Activated CD8-positive, alpha-beta T cell treated with anti-CD3 and anti-CD28 coated beads, Interleukin-2, amount 10 ng/mL, durations not matched to agents 7 days and 5 days (primary cell): ENCODE measurements around the gene GMPS. TPM values are rescaled to one million over a fixed set of nuclear protein-coding genes. Genes with fewer than 3 reads are reported as not detected.
"Not testable (repeated sequence)": the region's sequence is repeated elsewhere in the genome, so short reads cannot be mapped to it uniquely, and the experiment has no call there.

ENCODE experiments used
- ATAC-seq: fragments of 150-1000 bp; cut with Tn5 transposase; one replicate; pipeline ENCODE4 v1.10.0; 2021; ENCODE audit warnings: moderate library complexity
- CTCF ChIA-PET: fragments of 350-600 bp; sonication (Branson Sonifier 250); formaldehyde crosslinking; loops from one replicate; lab custom pipeline; 2021; ENCODE audit warnings: antibody characterized with exemption; lab: Charles Lee
- POLR2A ChIA-PET: fragments of 350-600 bp; sonication (Branson Sonifier 250); formaldehyde crosslinking; loops from one replicate; lab custom pipeline; 2021; ENCODE audit warnings: antibody characterized with exemption; lab: Charles Lee
- DNase-seq: peaks from one replicate; pipeline ENCODE4 v3.0.0-alpha.2; 2020
- H3K27ac Mint-ChIP-seq: one replicate; pipeline ENCODE4 v1.8.0; 2021; ENCODE audit warnings: mild to moderate bottlenecking, mixed read lengths
- H3K27me3 Mint-ChIP-seq: one replicate; pipeline ENCODE4 v1.8.0; 2021; ENCODE audit warnings: low read depth, mixed read lengths
- H3K36me3 Mint-ChIP-seq: one replicate; pipeline ENCODE4 v1.8.0; 2021; ENCODE audit warnings: low read depth, mixed read lengths
- H3K4me1 Mint-ChIP-seq: one replicate; pipeline ENCODE4 v1.8.0; 2021; ENCODE audit warnings: low read depth, mixed read lengths
- H3K4me3 Mint-ChIP-seq: one replicate; pipeline ENCODE4 v1.8.0; 2021; ENCODE audit warnings: mild to moderate bottlenecking, mixed read lengths
- H3K9me3 Mint-ChIP-seq: one replicate; pipeline ENCODE4 v1.8.0; 2022; ENCODE audit warnings: mixed read lengths; ENCODE audit not compliant: insufficient read depth
- total RNA-seq, 2 experiments: library from RNA; stranded (reverse); gene quantifications; one replicate each; pipeline ENCODE4 v1.2.3, GENCODE V29; 2021

GMPS gene
- total RNA-seq, 2 experiments from 2014 or later, result 102 to 109 TPM

DNA sequence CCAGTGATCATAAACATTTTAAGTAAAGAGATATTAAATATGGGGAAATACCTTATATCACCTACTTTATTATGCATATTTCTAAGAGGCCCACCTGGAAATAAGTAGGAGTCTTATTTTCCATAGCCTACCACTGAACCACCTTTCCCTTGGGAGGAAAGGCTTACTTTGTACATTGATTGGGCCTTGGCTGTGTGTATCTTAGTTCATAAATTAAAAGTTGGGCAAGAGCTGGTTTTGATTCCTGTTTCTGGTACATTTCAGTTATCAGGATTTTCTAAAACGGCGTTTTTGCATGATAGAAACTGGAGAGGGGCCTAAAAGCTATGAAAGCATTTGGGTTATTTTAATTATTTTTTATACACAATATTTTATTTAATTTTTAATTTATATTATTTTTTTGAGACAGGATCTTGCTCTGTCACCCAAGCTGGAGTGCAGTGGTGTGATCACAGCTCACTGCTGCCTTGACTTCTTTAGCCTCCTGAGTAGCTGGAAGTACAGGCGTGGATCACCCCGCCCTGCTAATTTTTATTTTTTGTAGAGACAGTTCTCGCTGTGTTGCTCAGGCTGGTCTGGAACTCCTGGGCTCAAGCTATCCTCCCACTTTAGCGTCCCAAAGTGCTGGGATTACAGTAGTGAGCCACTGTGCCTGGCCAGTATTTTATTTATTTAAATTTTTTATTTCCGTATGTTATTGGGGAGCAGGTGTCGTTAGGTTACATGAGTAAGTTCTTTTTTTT lies 2.6 kb downstream of the GMPS start:
- DNase-seq (no peak), ATAC-seq (no peak)
- Mint-ChIP-seq H3K9me3 (no peaks in the 10 kb centered on the region), H3K36me3 (peaks cover 15% of the 10 kb centered on the region), H3K27ac (no peak overlapping the region), H3K4me1 (peaks cover 44% of the 10 kb centered on the region), H3K27me3 (no peaks in the 10 kb centered on the region), H3K4me3 (peak overlapping the region; percentile 95)
- CTCF ChIA-PET, result interaction anchor here (1.4 kb wide), 3 partner anchors 20 to 67 kb away, joined by 3 to 9 read pairs (median 5); partner anchors contain the start of gene C3orf33
- POLR2A ChIA-PET, result interaction anchor here (1.7 to 6.0 kb wide), 2 partner anchors 21 to 31 kb away, joined by 3 to 63 read pairs; partner anchors contain the start of gene SLC33A1

DNA sequence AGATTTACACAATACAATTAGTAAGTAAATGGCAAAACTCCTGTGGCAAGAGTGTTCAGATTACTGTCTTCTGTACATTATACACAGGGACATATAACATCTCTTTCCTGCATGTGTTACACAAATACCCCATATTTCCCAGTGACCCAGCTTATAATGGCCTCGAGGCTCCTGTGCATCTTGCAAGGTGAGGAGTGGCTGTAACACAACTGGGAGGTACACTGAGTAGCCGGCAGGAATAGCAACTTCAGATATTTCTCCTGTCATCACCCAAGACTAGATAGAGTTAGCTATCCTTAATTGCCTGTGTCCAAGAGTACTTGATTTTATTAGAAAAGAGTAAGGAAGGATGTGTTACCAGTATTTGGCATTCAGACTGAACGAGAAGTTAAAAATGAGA lies 5.6 kb downstream of the GMPS start:
- Mint-ChIP-seq H3K4me1 (peaks cover 52% of the 10 kb centered on the region), H3K9me3 (no peaks in the 10 kb centered on the region), H3K27ac (no peak overlapping the region), H3K27me3 (no peaks in the 10 kb centered on the region), H3K36me3 (peaks cover 19% of the 10 kb centered on the region), H3K4me3 (no peak overlapping the region)
- ChIA-PET CTCF (interaction anchor here (0.7 kb wide), 1 partner anchor 70 kb away, joined by 3 read pairs; the partner anchor contains the start of gene C3orf33), POLR2A (no interaction called here)
- ATAC-seq, result no peak
- DNase-seq, result no peak

DNA sequence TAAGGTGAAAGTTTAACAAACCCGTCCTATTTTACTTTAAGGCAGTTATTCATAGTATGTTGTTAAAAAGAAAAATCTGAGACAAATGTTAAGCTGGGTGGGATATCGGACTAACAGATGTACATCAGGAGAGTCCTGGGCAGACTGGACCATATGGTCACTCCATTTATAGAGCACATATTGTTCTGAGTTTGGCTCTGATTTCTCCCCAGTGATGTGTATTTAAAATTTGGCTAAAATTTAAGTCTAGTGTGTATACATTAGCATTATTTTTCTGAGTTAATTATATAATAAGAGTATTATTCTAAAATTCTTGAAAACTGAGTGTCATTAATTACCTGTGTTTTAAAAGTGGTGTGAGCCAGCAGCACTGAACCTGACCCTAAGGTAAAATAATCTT lies 6.1 kb downstream of the GMPS start:
- Mint-ChIP-seq H3K27me3 (no peaks in the 10 kb centered on the region), H3K27ac (no peak overlapping the region), H3K36me3 (peaks cover 19% of the 10 kb centered on the region), H3K9me3 (no peaks in the 10 kb centered on the region), H3K4me1 (peaks cover 53% of the 10 kb centered on the region), H3K4me3 (no peak overlapping the region)
- CTCF ChIA-PET, result no interaction called here
- no peak for ATAC-seq
- DNase-seq, result no peak
- POLR2A ChIA-PET, result no interaction called here

DNA sequence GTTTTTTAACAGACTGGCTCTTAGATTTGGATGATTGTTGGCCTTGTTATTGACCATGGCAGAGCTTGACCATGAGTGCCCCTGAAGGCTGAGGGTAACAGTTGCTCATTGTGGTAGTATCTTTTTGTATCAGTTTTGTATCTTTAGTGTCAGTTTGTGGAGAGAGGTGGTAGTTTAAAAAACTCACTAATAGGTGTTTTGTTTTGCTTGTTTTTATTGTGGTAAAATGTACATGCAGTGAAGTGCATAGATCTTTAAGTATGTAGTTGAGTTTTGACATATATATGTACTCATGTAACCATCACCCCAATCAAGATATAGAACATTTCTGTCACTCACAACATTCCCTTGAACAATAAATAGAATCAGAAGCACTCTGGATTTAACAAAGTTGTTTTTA lies 9.8 kb downstream of the GMPS start:
- no peaks in the 10 kb centered on the region for H3K9me3 Mint-ChIP-seq
- CTCF ChIA-PET, result interaction anchor here (2.4 kb wide), 1 partner anchor 74 kb away, joined by 11 read pairs; the partner anchor contains the start of gene C3orf33
- no peak overlapping the region for H3K27ac Mint-ChIP-seq
- no peak for DNase-seq
- H3K4me1 Mint-ChIP-seq, result peaks cover 35% of the 10 kb centered on the region
- H3K4me3 Mint-ChIP-seq, result no peak overlapping the region
- no peak for ATAC-seq
- no peaks in the 10 kb centered on the region for H3K27me3 Mint-ChIP-seq
- H3K36me3 Mint-ChIP-seq, result peaks cover 9% of the 10 kb centered on the region
- POLR2A ChIA-PET, result no interaction called here

DNA sequence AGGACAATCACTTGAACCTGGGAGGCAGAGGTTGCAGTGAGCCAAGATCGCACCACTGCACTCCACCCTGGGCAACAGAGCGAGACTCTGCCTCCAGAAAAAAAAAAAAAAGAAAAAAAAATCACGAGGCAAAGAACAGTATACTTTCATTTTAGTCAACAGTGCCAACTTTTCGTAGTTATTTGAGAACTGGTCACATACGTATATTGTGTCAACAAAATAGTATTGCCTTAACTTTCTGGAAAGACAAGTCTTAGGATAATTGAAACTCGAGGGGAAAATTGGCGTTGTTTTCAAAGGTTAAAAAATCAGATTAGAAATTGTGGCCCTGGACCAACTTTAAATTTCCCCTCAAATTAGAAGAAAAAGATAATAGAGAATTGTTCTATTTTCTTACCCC lies 13.8 kb downstream of the GMPS start:
- ATAC-seq (no peak), DNase-seq (no peak)
- H3K9me3 Mint-ChIP-seq, result no peaks in the 10 kb centered on the region
- H3K4me3 Mint-ChIP-seq, result no peak overlapping the region
- H3K36me3 Mint-ChIP-seq, result peaks cover 9% of the 10 kb centered on the region
- H3K27me3 Mint-ChIP-seq, result no peaks in the 10 kb centered on the region
- POLR2A ChIA-PET, result no interaction called here
- CTCF ChIA-PET, result interaction anchor here (1.1 to 1.7 kb wide), 2 partner anchors 15 to 78 kb away, joined by 3 to 14 read pairs; partner anchors contain the start of gene C3orf33
- peaks cover 30% of the 10 kb centered on the region for H3K4me1 Mint-ChIP-seq
- no peak overlapping the region for H3K27ac Mint-ChIP-seq

DNA sequence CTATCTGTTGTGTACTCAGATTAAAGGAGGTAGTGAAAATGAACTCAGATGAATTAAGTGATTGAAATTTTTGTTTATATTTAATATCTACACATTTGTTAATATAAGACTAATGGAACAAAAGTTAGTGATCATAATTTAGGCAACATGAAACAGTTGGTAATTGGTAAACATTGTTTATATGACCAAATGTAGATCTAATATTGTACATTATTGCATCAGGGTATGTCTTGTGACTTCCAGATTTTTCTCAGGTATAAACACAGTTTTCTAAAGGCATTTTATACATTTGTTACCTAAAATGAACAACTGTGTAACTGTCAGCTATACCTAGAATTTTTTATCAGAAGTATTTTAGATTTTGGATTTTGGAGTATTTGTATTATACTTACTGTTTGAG lies 14.8 kb downstream of the GMPS start:
- H3K27ac Mint-ChIP-seq, result no peak overlapping the region
- H3K9me3 Mint-ChIP-seq, result no peaks in the 10 kb centered on the region
- ATAC-seq (no peak), DNase-seq (no peak)
- H3K36me3 Mint-ChIP-seq, result peaks cover 8% of the 10 kb centered on the region
- CTCF ChIA-PET, result interaction anchor here (1.1 to 1.7 kb wide), 2 partner anchors 16 to 79 kb away, joined by 3 to 14 read pairs; partner anchors contain the start of gene C3orf33
- H3K4me1 Mint-ChIP-seq, result peaks cover 29% of the 10 kb centered on the region
- H3K4me3 Mint-ChIP-seq, result no peak overlapping the region
- POLR2A ChIA-PET, result interaction anchor here (0.6 kb wide), 1 partner anchor 131 kb away, joined by 4 read pairs; no protein-coding TSS in a partner anchor
- H3K27me3 Mint-ChIP-seq, result no peaks in the 10 kb centered on the region

DNA sequence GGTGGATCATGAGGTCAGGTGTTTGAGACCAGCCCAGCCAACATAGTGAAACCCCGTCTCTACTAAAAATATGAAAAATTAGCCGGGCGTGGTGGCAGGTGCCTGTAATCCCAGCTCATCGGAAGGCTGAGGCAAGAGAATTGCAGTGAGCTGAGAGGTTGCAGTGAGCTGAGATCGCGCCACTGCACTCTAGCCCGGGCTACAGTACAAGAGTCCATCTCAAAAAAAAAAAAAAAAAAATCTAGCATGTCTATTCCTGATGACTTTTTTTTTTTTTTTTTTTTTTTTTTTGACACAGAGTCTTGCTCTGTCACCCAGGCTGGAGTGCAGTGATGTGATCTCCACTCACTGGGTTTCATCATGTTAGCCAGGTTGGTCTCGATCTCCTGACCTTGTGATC lies 15.9 kb downstream of the GMPS start:
- CTCF ChIA-PET, result interaction anchor here (1.3 kb wide), 1 partner anchor 17 kb away, joined by 5 read pairs; no protein-coding TSS in a partner anchor
- POLR2A ChIA-PET, H3K27ac Mint-ChIP-seq, DNase-seq, H3K36me3 Mint-ChIP-seq, ATAC-seq, H3K9me3 Mint-ChIP-seq, H3K4me3 Mint-ChIP-seq, H3K27me3 Mint-ChIP-seq: not testable (repeated sequence)
- peaks cover 29% of the 10 kb centered on the region for H3K4me1 Mint-ChIP-seq

DNA sequence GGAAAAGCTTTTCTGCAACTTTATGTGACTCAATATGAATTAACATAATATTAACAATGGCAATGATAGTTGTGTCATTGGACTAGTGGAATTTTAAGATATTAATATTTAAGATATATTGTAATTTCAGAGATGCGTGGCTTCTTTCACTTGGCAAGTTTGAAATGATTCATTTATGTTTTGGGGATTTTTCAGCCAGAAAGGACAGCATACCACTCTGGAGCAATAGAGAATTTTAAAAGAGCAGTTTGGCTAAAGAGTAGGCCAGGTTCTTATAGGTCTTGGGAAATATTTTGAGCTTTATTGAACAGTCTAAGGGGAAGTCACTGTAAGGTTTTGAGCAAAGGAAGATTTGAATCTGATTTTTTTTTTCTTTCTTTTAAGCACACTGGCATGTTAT lies 16.5 kb downstream of the GMPS start:
- ATAC-seq, result no peak
- ChIA-PET POLR2A (no interaction called here), CTCF (interaction anchor here (1.3 to 2.2 kb wide), 2 partner anchors 17 to 81 kb away, joined by 5 to 11 read pairs; partner anchors contain the start of gene C3orf33)
- peaks cover 29% of the 10 kb centered on the region for H3K4me1 Mint-ChIP-seq
- H3K27me3 Mint-ChIP-seq, result no peaks in the 10 kb centered on the region
- no peak for DNase-seq
- no peak overlapping the region for H3K27ac Mint-ChIP-seq
- peaks cover 6% of the 10 kb centered on the region for H3K36me3 Mint-ChIP-seq
- no peaks in the 10 kb centered on the region for H3K9me3 Mint-ChIP-seq
- no peak overlapping the region for H3K4me3 Mint-ChIP-seq

DNA sequence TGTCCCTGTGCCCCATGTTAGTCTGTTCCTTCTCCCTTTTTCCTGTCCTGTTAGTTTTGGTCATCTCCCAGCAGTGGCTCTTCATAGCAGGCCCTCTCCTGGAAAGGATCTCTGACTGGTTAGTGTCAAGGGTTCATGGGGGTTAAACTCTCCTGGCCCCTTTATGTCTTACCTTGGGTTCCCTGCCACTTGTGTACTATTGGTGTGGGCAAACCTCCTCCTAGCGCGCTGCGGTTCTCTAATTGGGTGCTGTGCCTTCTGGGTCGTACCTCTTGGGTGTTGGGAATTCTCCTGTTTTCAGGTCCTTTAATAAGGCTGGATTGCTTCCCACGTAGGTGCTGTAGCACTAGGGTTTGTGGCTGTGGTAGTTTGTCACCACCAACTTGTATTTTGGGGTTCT lies 18.8 kb downstream of the GMPS start:
- Mint-ChIP-seq H3K27me3 (no peaks in the 10 kb centered on the region), H3K27ac (no peak overlapping the region), H3K4me1 (peaks cover 29% of the 10 kb centered on the region), H3K36me3 (peaks cover 17% of the 10 kb centered on the region), H3K9me3 (no peaks in the 10 kb centered on the region), H3K4me3 (no peak overlapping the region)
- ATAC-seq (no peak), DNase-seq (no peak)
- CTCF ChIA-PET, result interaction anchor here (1.7 kb wide), 1 partner anchor 84 kb away, joined by 6 read pairs; the partner anchor contains the start of gene C3orf33
- POLR2A ChIA-PET, result interaction anchor here (1.4 kb wide), 1 partner anchor 18 kb away, joined by 3 read pairs; no protein-coding TSS in a partner anchor

DNA sequence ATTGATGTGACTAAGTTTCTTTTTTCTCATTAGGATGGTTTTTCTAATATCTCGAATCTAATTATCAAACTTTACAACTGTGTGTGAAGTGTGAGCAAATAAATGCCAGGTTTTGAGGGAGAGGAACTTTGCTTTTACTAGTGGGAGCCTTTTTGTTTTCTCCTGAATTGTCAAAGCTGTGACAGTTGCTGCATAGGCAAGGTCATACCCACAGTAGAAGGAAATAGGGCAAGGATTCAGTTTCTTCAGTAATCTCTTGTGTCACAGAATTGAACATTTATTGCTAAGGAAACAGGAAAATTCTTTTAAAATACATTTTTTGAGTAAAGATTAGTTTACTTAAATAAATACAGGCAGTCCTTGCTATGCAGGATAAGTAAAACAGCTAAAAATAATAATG lies 19.5 kb downstream of the GMPS start:
- peaks cover 21% of the 10 kb centered on the region for H3K36me3 Mint-ChIP-seq
- CTCF ChIA-PET, result interaction anchor here (1.3 to 1.7 kb wide), 3 partner anchors 8 to 84 kb away, joined by 3 to 6 read pairs (median 5); partner anchors contain the start of genes C3orf33 and GMPS
- ATAC-seq (no peak), DNase-seq (no peak)
- peaks cover 26% of the 10 kb centered on the region for H3K4me1 Mint-ChIP-seq
- H3K4me3 Mint-ChIP-seq, result no peak overlapping the region
- no peaks in the 10 kb centered on the region for H3K9me3 Mint-ChIP-seq
- no peak overlapping the region for H3K27ac Mint-ChIP-seq
- POLR2A ChIA-PET, result interaction anchor here (1.4 kb wide), 1 partner anchor 19 kb away, joined by 3 read pairs; no protein-coding TSS in a partner anchor
- no peaks in the 10 kb centered on the region for H3K27me3 Mint-ChIP-seq

DNA sequence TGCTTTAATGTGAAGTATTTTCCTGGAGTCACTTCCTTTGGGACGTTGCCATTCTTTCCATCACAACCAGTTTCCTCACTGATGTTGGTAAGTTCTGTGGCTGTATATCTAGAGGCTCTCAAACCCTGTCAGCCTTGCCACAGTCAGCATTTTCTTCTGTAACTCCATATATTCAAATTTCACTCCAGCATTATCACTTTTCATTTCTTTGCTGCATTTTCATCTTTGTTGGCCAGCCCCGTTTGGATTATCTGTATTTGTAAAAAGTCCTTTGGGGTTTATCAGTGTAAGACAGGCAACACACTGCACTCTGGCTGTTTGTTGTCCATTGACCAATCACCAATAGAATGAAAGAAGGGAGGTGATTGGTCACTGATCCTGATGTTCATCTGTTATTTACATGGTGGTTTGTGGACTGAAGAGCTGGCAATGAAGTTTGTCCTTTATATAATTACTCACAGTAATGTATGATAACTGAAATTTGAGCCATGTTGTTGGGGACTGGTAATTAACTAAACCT lies 20.3 kb downstream of the GMPS start:
- DNase-seq, result no peak
- Mint-ChIP-seq H3K4me3 (no peak overlapping the region), H3K27me3 (no peaks in the 10 kb centered on the region), H3K4me1 (peaks cover 26% of the 10 kb centered on the region), H3K27ac (no peak overlapping the region), H3K36me3 (peaks cover 26% of the 10 kb centered on the region), H3K9me3 (no peaks in the 10 kb centered on the region)
- CTCF ChIA-PET, result interaction anchor here (1.3 to 1.7 kb wide), 3 partner anchors 9 to 85 kb away, joined by 3 to 6 read pairs (median 5); partner anchors contain the start of genes C3orf33 and GMPS
- no peak for ATAC-seq
- POLR2A ChIA-PET, result no interaction called here
